GM12892 (cell line): Measurements from ENCODE around the gene TPM3.

Experiments
- POLR2A ChIP-seq: IDR thresholded peaks from 2 replicates; pipeline ENCODE4 v1.6.1; 2011; ENCODE audit warnings: low read depth, low read length, control low read depth
- TAF1 ChIP-seq: IDR thresholded peaks from 2 replicates; pipeline ENCODE4 v1.6.1; 2011; ENCODE audit warnings: low read depth, mild to moderate bottlenecking, control low read depth, low read length, borderline replicate concordance

GRCh38 chr1:154240294-154240833 lies 48.5 kb upstream of the TPM3 start:
- TF ChIP-seq POLR2A (no peak), TAF1 (no peak)
